GM12864 (cell line): ENCODE measurements around the gene TFAP2E.
"Not testable (repeated sequence)": the region's sequence is repeated elsewhere in the genome, so short reads cannot be mapped to it uniquely, and the experiment has no call there.

Experiments
- DNase-seq: peaks from one replicate; pipeline ENCODE4 v3.0.0-alpha.2; 2011; ENCODE audit warnings: low read depth
- H3K4me3 ChIP-seq: 2 replicates; pipeline ENCODE4 v1.5.1; 2011; ENCODE audit warnings: mild to moderate bottlenecking, low read depth, low read length, control low read depth
- TF ChIP-seq, protein P1 (sequence below): IDR thresholded peaks from 2 replicates; pipeline ENCODE4 v1.5.1; 2011; ENCODE audit warnings: low read depth, mild to moderate bottlenecking, moderate library complexity, low read length, control low read depth, inconsistent platforms; ENCODE audit errors: missing control alignments

Gene TFAP2E

GRCh38 chr1:35577071-35577998 is 4.2 kb downstream of the TFAP2E start:
- H3K4me3 ChIP-seq: peak overlapping the region; percentile 49
- DNase-seq: no peak
- TF ChIP-seq, protein P1, sequence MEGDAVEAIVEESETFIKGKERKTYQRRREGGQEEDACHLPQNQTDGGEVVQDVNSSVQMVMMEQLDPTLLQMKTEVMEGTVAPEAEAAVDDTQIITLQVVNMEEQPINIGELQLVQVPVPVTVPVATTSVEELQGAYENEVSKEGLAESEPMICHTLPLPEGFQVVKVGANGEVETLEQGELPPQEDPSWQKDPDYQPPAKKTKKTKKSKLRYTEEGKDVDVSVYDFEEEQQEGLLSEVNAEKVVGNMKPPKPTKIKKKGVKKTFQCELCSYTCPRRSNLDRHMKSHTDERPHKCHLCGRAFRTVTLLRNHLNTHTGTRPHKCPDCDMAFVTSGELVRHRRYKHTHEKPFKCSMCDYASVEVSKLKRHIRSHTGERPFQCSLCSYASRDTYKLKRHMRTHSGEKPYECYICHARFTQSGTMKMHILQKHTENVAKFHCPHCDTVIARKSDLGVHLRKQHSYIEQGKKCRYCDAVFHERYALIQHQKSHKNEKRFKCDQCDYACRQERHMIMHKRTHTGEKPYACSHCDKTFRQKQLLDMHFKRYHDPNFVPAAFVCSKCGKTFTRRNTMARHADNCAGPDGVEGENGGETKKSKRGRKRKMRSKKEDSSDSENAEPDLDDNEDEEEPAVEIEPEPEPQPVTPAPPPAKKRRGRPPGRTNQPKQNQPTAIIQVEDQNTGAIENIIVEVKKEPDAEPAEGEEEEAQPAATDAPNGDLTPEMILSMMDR: no peak

- no peak overlapping the region for H3K4me3 ChIP-seq
- TF ChIP-seq, protein P1: no peak
- no peak for DNase-seq
These were observed 7.9 kb downstream of the TFAP2E start for GRCh38 chr1:35580949-35581388.

GRCh38 chr1:35581621-35582020 is 8.5 kb downstream of the TFAP2E start:
- not testable (repeated sequence) for DNase-seq, H3K4me3 ChIP-seq

GRCh38 chr1:35585281-35585680 is 12.2 kb downstream of the TFAP2E start:
- TF ChIP-seq, protein P1: no peak

GRCh38 chr1:35585805-35586204 is 12.7 kb downstream of the TFAP2E start:
- H3K4me3 ChIP-seq, DNase-seq: not testable (repeated sequence)

More at GRCh38 chr1:35585281-35585680, 12.2 kb downstream of the TFAP2E start:
- no peak overlapping the region for H3K4me3 ChIP-seq
- DNase-seq: no peak

GRCh38 chr1:35586808-35587207 is 13.7 kb downstream of the TFAP2E start:
- DNase-seq: no peak
- no peak overlapping the region for H3K4me3 ChIP-seq
- TF ChIP-seq, protein P1: no peak

GRCh38 chr1:35587736-35588135 is 14.6 kb downstream of the TFAP2E start:
- no peak overlapping the region for H3K4me3 ChIP-seq
- no peak for DNase-seq
- TF ChIP-seq, protein P1: no peak
